Activated naive CD4-positive, alpha-beta T cell (primary cell): ENCODE data around the gene CNTNAP2.
"Not testable (repeated sequence)": the region's sequence is repeated elsewhere in the genome, so short reads cannot be mapped to it uniquely, and the experiment has no call there.

ENCODE experiments used
- DNase-seq, 4 experiments: peaks; one replicate each; lab custom pipeline; 2025; lab: John Stamatoyannopoulos, UW

CNTNAP2 gene

GRCh38 chr7:148028165-148028564, 1911.6 kb downstream of the CNTNAP2 start:
- no peak for DNase-seq

DNA sequence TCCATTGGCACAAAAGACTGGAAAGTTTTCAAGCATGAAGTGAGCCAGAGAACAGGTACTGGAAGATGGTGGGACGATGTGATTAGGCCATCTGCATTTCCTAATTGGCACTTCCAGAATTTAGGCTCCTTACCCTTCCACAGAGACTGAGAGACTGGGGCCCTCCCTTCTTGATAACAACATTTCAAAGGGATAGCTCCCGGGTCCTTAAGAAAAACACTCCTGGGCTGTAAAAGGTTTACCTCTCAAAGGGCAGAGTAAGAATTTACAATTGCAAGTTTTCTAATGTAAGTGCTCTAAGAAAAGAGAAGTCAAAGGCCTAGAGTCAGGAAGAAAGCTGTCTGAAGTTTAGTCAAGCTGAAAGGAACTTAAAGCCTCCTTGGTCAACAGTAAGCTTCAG, 1914.4 kb downstream of the CNTNAP2 start:
- DNase-seq, result no peak

DNA sequence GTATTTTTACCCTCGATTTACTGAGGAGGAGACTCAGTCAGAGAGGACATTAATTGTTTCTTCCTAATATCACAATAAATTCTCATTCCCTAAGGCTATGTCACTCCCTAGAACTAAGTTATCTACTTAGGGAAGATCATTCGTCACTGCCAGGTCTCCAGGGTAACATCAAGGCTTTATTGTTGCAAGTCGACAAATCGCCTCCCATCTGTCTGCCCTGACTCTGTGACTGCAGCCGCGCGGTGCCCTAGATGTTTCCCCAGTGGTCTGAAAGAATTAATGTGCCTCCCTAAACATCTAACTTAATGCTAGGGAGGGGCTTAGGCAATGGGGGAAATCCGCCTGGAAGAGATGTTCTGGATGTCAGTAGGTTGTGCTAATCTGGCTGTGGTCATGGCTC, 1915.2 kb downstream of the CNTNAP2 start:
- DNase-seq, result no peak

- DNase-seq, result no peak
Measured at GRCh38 chr7:148035950-148036349, 1919.3 kb downstream of the CNTNAP2 start.

DNA sequence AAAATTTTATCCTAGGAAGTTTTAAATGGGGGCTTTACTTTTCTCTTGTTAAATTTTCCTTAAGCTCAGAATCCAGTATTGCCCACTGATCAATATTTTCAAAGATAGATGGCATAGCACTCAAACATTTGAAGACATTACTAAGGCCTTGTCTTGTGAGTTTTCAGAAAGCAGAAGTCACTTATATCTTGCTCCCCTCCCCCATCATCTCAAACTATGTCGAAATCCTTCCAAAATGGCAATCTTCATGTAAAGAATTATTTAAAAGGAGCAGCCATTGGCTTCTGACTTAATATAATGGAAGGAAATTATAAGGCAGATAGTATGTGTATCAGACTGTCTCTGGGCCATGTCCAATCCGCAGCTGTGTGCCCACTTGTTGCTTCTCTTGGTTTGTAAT, 1920.4 kb downstream of the CNTNAP2 start:
- DNase-seq, result no peak

DNA sequence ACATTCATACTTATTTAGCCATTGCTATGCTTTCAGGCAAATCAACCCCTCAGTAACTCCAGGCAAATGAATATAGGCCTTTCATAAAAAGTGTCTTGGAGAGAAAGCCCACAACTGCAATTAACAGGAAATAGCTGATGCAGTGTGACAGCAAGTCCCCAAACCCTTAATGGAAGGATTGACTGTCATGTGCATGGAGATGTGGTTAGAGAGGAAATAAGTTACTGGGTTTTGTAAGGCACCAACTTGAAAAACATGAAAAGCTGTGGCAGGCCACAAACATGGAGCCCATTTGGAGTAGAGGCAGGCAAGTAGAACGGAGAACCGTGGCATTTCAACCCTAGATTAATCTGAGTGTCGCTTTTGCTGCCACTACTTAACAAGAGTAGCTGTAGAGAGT, 1924.6 kb downstream of the CNTNAP2 start:
- DNase-seq, result no peak

DNA sequence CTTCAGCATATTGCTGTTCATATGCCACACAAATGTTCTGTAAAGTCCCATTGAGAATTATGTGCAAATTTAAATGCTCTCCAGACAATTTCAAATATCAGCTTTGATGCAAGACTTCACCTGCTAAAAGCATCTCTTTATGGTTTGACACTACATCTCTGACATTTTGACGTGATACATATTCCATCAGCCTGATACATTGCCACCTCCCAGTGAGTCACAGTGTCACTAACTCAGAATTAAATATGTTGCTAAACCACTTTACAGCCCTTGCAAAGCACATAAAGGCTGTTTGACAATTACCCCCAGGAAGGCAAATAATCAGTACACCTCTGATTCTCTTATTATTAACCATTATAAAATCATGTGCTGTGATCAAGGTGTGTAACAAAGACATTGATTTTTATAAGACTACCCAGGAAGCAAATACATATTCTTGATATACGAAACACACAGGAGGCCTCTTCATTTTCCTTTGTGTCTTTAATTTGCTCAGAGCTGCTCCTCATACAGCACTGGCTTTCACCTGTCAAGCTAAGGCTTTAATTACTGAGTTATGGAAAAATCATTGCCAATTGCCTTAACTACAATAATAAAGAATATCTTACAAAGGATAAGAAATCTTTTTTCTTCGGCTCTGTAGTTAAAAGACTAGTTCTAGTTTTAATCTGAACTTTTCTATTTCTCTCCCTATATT, 1926.5 kb downstream of the CNTNAP2 start:
- DNase-seq, result no peak

DNA sequence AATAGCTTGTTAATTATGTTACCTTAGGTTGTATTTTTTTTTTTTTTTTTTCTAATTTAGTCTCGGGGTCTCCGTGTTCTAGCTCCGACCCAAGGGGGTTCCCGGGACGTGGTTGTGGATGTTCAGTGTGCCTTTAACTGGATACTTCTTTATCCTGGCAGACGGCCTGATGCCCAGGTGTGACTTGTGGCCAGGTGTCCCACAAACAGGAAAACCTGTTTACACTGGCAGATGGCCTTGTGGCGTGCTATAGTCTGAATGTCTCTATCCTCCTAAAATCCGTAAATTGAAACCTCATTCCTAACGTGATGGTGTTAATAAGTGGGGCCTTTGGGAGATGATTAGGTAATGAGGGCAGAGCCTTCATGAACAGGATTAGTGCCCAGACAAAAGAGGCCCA, 1927.6 kb downstream of the CNTNAP2 start:
- no peak for DNase-seq

- no peak for DNase-seq
Measured at GRCh38 chr7:148045521-148045920, 1928.9 kb downstream of the CNTNAP2 start.

DNA sequence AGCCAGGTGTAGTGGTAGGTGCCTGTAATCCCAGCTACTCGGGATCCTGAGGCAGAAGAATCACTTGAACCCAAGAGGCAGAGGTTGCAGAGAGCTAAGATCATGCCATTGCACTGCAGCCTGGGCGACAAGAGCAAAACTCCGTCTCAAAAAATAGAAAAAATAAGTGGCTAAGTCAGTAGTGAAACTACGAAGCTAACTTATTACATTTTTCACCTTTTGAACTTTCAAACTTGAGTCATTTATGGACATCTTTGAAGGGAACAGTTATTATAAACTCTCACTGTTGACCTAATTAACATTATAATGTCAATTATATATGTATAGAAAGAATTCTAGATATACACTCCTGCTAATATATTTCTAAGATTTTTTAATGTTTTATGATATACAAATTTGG, 1932.5 kb downstream of the CNTNAP2 start:
- DNase-seq, result no peak

DNA sequence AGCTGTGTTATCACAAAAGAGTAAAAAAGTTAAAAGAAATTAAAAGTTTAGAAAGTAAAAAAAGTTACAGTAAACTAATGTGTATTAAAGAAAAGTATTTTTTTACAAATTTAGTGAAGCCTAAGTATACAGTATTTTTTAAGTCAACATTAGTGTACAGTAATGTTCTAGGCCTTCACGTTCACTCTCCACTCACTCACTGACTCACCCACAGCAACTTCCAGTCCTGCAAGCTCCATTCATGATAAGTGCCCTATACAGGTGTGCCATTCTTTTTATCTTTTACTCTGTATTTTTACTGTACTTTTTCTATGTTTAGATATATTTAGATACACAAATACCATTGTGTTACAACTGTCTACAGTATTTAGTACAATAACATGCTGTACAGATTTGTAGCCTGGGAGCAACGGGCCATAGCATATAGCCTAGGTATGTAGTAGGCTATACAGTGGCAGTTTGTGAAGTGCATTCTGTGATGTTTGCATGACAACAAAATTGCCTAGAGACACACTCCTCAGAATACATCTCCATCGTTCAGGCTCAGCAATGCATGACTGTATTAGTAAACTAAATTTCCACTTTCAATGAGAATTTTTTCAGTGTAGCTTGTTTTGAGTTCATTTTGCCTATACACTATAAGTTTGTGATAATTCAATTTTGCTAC, 1934.0 kb downstream of the CNTNAP2 start:
- no peak for DNase-seq

DNA sequence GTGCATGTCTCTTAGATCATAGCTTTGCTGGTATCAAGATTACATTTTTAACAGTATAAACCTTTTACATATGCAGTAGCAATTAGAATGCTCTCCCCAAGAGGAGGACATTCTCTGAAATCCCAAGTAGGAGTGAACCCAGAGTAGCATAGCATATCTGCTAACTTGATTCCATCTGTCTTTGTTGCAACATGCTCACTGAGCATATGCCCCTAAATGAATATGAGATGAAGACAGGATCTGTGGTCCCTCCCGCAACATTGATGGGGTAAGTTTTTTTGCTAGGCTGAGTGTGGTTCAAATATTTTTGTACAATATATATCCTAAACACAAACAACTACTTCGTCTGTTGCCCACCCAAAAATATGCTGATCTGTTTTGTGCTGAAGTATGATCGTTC, 1939.8 kb downstream of the CNTNAP2 start:
- no peak for DNase-seq

DNA sequence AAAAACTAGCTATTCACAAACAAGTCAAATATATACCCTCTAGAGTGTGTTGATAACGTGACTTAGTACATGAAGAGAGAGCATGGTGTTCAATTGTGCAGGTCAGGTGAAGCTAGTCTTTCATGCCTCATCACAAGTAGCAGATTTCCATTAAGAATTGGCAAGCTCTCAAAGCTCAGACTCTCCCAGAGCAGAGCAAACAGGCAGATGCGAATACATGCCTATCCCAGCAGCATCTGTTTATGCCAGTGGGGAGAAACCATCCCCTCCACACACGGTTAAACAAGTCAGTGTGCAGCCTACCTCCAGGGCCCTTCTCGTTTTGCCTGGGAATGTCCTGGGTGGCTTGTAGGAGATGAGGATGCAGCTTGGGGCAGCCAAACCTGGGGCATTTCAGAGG, 1941.5 kb downstream of the CNTNAP2 start:
- no peak for DNase-seq

DNA sequence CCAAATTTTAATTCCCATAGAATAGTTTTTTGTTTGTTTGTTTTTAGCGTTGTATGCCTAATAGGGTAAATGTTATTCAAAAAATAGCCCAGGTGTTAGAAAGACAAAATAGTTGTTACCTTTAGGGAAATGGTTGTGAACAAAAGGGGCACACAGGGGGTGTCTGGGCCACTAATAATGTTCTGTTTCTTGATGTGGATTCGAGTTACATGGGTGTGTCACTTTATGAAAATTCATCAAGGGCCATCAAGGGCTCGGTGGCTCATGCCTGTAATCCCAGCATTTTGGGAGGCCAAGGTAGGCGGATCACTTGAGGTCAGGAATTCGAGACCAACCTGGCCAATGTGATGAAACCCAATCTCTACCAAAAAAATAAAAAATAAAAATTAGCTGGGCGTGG, 1942.2 kb downstream of the CNTNAP2 start:
- DNase-seq, result no peak

GRCh38 chr7:148060724-148061123, 1944.1 kb downstream of the CNTNAP2 start:
- no peak for DNase-seq

DNA sequence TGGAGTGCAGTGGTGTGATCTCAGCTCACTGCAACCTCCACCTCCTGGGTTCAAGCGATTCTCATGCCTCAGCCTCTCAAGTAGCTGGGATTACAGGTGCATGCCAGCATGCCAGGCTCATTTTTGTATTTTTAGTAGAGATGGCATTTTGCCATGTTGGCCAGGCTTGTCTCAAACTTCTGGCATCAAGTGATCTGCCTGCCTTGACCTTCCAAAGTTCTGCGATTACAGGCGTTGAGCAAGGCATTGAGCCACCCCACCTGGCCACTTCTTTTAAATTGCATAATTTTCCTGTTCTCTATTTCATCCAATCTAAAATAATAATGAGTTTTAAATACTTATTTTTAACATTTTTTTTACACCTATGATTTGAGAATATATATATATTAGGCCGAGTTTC, 1961.5 kb downstream of the CNTNAP2 start:
- DNase-seq, result not testable (repeated sequence)

GRCh38 chr7:148079206-148080080, 1962.8 kb downstream of the CNTNAP2 start:
- no peak for DNase-seq

DNA sequence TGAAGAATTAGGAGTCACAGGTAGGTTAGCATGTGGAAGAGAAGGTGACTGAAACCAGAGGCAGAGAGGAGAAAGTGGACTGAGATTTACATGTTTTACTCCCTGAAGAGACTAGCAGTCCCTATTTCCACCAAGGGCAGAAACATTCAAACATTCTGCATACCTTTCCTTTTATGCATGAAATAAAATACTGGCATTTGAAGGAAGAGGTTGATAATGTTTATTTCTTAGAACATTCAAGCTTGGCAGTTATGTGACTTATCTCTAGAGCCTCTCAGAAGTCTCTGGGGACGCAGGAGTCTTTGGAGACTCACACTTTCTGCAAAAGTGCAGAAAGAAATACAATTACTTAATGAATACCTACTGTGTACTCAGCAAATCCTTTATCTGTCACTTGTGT, 1966.8 kb downstream of the CNTNAP2 start:
- no peak for DNase-seq

DNA sequence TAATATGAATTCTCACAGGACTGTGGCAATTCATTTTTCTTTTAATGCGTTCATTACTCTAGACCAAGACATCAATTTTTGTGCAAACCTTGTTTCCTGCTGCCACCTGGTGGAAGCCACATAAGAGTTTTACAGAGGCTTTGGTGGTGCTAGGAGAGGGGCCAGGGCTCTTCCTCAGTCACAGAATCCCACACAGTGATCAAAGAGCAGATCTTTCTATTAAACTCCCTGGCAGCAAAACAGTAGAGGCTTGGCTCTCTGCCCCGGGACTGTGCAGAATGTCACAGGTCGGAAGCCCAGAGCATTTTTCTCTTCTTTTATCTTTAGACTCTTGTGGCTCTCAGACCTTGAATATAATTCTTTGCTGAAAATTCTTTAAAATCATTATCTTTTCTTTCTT, 1967.5 kb downstream of the CNTNAP2 start:
- DNase-seq, result no peak

DNA sequence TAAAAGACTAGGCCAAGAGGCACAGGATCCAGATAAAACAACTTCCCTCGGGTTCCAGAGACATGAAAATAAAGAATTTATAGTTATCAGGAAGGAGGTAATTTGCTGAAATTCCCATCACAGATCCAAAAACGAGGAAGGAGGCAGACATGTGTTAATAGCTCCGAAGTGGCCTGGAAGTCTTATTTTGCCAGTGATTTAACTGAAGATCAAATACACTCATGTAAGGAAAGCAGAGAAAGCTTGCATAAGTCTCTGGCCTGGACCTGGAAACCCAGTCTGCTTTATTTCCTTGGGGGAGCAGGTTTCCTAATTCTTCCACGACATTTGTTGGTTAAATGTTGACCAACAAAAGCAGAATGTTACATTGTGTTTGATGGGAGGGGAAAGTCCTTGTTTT, 1975.3 kb downstream of the CNTNAP2 start:
- no peak for DNase-seq

GRCh38 chr7:148093375-148094166, 1977.0 kb downstream of the CNTNAP2 start:
- no peak for DNase-seq

- no peak for DNase-seq
Measured at GRCh38 chr7:148095066-148095465, 1978.5 kb downstream of the CNTNAP2 start.
